Panc1 (cell line): ENCODE data around the gene RBM14. TPM values are rescaled to one million over a fixed set of nuclear protein-coding genes. Genes with fewer than 3 reads are reported as not detected.

Experiments used
- ATAC-seq: fragments of 200-7000 bp; cut with Tn5 transposase; 2 replicates; pipeline ENCODE4 v1.9.1; 2020; ENCODE audit warnings: mild to moderate bottlenecking, moderate library complexity
- BruUV-seq: library from RNA; stranded (reverse); fragments of 400-500 nt; replicated peaks from 2 replicates; lab custom pipeline; 2021; lab: Mats Ljungman, UMichigan
- CTCF ChIA-PET: fragments of 300-600 bp; sonication (Branson Sonifier 250); formaldehyde crosslinking; loops from one replicate; lab custom pipeline; 2022; ENCODE audit warnings: antibody characterized with exemption; lab: Charles Lee
- POLR2A ChIA-PET: fragments of 300-600 bp; sonication (Branson Sonifier 250); formaldehyde crosslinking; loops from one replicate; lab custom pipeline; 2022; ENCODE audit warnings: antibody characterized with exemption; lab: Charles Lee
- DNase-seq: peaks from one replicate; pipeline ENCODE4 v3.0.0-alpha.2; 2010; ENCODE audit warnings: low read depth, low spot score
- H3K27ac ChIP-seq: 2 replicates; pipeline ENCODE4 v1.5.1; 2011; ENCODE audit warnings: mild to moderate bottlenecking, low read length, inconsistent platforms
- H3K27me3 ChIP-seq: fragments of 200-500 bp; sonication (Bioruptor generic); 2 replicates; pipeline ENCODE4 v1.6.0; 2014; ENCODE audit warnings: low read length, inconsistent platforms; ENCODE audit not compliant: control insufficient read depth, insufficient read depth
- H3K36me3 ChIP-seq: fragments of 200-500 bp; sonication (Bioruptor generic); 2 replicates; pipeline ENCODE4 v1.5.1; 2014; ENCODE audit warnings: inconsistent platforms, mild to moderate bottlenecking, low read length, moderate library complexity; ENCODE audit not compliant: control insufficient read depth, insufficient read depth
- H3K4me1 ChIP-seq: 2 replicates; pipeline ENCODE4 v1.5.1; 2011; ENCODE audit warnings: inconsistent platforms, mild to moderate bottlenecking, low read length, moderate library complexity; ENCODE audit not compliant: control insufficient read depth, insufficient read depth
- H3K4me3 ChIP-seq, 2 experiments: 2 replicates each; pipeline ENCODE4 v1.5.1; 2011 to 2012; ENCODE audit warnings: low read depth in 2 of 2, low read length in 2 of 2, mild to moderate bottlenecking in 2 of 2, inconsistent platforms in 1 of 2, moderate library complexity in 1 of 2
- H3K9me3 ChIP-seq: fragments of 200-500 bp; sonication (Bioruptor generic); 2 replicates; pipeline ENCODE4 v1.5.1; 2014; ENCODE audit warnings: low read depth, mild to moderate bottlenecking, inconsistent platforms, low read length, moderate library complexity; ENCODE audit not compliant: control insufficient read depth, insufficient read depth
- CTCF ChIP-seq: fragments of 450-650 bp; IDR thresholded peaks from 2 replicates; pipeline ENCODE4 v1.5.1; 2017; ENCODE audit warnings: mild to moderate bottlenecking
- POLR2AphosphoS5 ChIP-seq: IDR thresholded peaks from 2 replicates; pipeline ENCODE4 v1.6.1; 2012; ENCODE audit warnings: mild to moderate bottlenecking, low read depth, low read length, moderate library complexity
- REST ChIP-seq, 2 experiments: IDR thresholded peaks; 2 replicates each; pipeline ENCODE4 v1.6.1; 2011 to 2012; ENCODE audit warnings: low read depth in 2 of 2, control low read depth in 1 of 2, low read length in 1 of 2, mild to moderate bottlenecking in 1 of 2, moderate library complexity in 1 of 2; ENCODE audit not compliant: insufficient read depth in 1 of 2
- SIN3A ChIP-seq: IDR thresholded peaks from 2 replicates; pipeline ENCODE4 v1.6.1; 2012; ENCODE audit warnings: low read depth, mild to moderate bottlenecking, low read length, moderate library complexity, borderline replicate concordance; ENCODE audit not compliant: insufficient read depth
- TCF7L2 ChIP-seq: IDR thresholded peaks from 2 replicates; pipeline ENCODE4 v1.6.1; 2011; ENCODE audit warnings: mild to moderate bottlenecking, low read depth, low read length, inconsistent platforms
- in situ Hi-C: cut with HindIII; loops from 2 replicates; pipeline ENCODE4 v1.10.0; 2016; ENCODE audit warnings: low sequenced_read_pairs, low pct_unique_long_range_greater_than_20kb
- intact Hi-C: fragments of 100-400 bp; cut with micrococcal nuclease; formaldehyde crosslinking; loops from one replicate; pipeline ENCODE4 v1.10.0; 2022; ENCODE audit not compliant: unreplicated experiment
- total RNA-seq: library from RNA; stranded (reverse); gene quantifications from one replicate; pipeline ENCODE4 v1.2.1, GENCODE V29; 2021; ENCODE audit not compliant: unreplicated experiment

Gene RBM14
- total RNA-seq, 1 experiment from 2014 or later, result 93.9 TPM

- Histone ChIP-seq H3K36me3 (peaks cover 35% of the 10 kb centered on the region), H3K4me1 (no peaks in the 10 kb centered on the region), H3K27ac (no peak overlapping the region), H3K27me3 (no peaks in the 10 kb centered on the region), H3K9me3 (no peaks in the 10 kb centered on the region), H3K4me3 (no peak overlapping the region)
- in situ Hi-C loops (no loop called here), intact Hi-C loops (no loop called here)
- BruUV-seq, result no TSS peak
- POLR2A ChIA-PET, result interaction anchor here (0.6 to 0.7 kb wide), 2 partner anchors 12 to 18 kb away, joined by 4 to 5 read pairs; no protein-coding TSS in a partner anchor
- ATAC-seq (no peak), DNase-seq (no peak)
- TF ChIP-seq REST (IDR thresholded peaks at IDR 0.05; ENCODE audit: insufficient read depth in 1 of 2, low read depth in 2 of 2, low read length in 1 of 2) (no peak), SIN3A (no peak), POLR2AphosphoS5 (no peak), TCF7L2 (no peak), CTCF (no peak)
- CTCF ChIA-PET, result no interaction called here
Measured at GRCh38 chr11:66629356-66629755, 12.9 kb downstream of the RBM14 start.

- POLR2A ChIA-PET, result no interaction called here
- in situ Hi-C loops, result no loop called here
- peaks cover 27% of the 10 kb centered on the region for H3K36me3 ChIP-seq
- H3K27ac ChIP-seq, result no peak overlapping the region
- intact Hi-C loops, result no loop called here
- TF ChIP-seq POLR2AphosphoS5, result no peak
- TF ChIP-seq TCF7L2, result no peak
- no peak for TF ChIP-seq REST (IDR thresholded peaks at IDR 0.05; ENCODE audit: insufficient read depth in 1 of 2, low read depth in 2 of 2, low read length in 1 of 2)
- no peak for TF ChIP-seq SIN3A
- no peak for TF ChIP-seq CTCF
- peaks cover 6% of the 10 kb centered on the region; the same call in 1 of the 2 replicates for H3K4me1 ChIP-seq
- no peak for DNase-seq
- ATAC-seq, result no peak
- CTCF ChIA-PET, result no interaction called here
- BruUV-seq, result no TSS peak
- H3K9me3 ChIP-seq, result no peaks in the 10 kb centered on the region
- no peak overlapping the region for H3K4me3 ChIP-seq
- H3K27me3 ChIP-seq, result no peaks in the 10 kb centered on the region
Measured at GRCh38 chr11:66631883-66632282, 15.5 kb downstream of the RBM14 start.
